GM18502 (cell line): Measurements from ENCODE around the gene BMP4.
"Not testable (repeated sequence)": the region's sequence is repeated elsewhere in the genome, so short reads cannot be mapped to it uniquely, and the experiment has no call there.

Experiments
- ATAC-seq: cut with Tn5 transposase; IDR thresholded peaks from one replicate; pipeline ENCODE4 v1.9.1; 2021; ENCODE audit warnings: mild to moderate bottlenecking; ENCODE audit not compliant: unreplicated experiment, poor library complexity

The BMP4 gene

GRCh38 chr14:53956427-53957201, at the start of gene BMP4:
Gene BMP4, minus strand, starts transcription at chr14:53956825. Its CDS starts 4,603 bp downstream, at chr14:53952222.
- no peak for ATAC-seq

GRCh38 chr14:54003064-54003463, 46.4 kb upstream of the BMP4 start:
- ATAC-seq, result no peak

- no peak for ATAC-seq
These were observed 46.0 kb upstream of the BMP4 start for GRCh38 chr14:54002653-54003052.

GRCh38 chr14:54001189-54001878, 44.7 kb upstream of the BMP4 start:
- ATAC-seq, result no peak

DNA sequence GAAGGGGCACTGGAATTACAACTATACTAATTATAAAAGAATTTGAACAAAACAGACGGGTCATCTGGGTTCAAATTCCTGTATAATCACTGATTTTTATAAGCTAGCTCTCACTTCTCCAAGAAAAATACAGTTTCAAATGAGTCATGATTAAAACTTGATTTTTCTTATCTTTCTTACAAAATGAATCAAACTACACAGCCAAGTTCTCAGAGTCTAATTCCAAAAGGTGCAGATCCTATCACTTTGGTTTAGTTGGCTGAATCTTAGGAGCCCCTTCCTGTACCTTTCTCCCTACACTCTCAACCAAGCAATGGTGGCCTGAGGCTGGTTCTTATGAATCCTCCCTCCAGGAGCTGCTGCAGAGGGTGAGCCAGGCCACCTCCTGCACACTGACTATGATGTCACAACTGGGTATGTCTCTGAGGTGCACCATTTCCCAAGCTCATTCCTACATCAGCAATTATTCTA, 43.8 kb upstream of the BMP4 start:
- ATAC-seq, result no peak

DNA sequence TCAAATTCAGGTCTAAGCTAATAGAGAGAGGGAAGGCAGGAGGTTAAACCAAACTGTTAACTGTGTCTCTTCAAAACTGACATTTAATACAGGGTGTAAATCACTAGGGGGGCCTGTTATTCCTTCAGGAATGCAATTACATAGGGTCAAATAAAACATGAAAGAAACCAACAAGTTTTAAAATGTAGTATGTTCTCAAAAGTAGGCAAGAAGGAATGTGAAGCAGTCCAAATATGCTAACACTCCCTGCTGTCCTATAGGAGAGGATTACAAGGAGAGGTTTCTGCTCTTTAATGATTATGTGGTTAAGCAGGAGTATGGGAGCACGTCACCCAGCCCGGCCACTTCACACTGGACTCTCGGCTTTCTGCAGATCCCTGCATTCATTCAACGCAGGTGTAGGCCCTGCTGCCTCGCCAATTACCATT, 42.5 kb upstream of the BMP4 start:
- no peak for ATAC-seq

DNA sequence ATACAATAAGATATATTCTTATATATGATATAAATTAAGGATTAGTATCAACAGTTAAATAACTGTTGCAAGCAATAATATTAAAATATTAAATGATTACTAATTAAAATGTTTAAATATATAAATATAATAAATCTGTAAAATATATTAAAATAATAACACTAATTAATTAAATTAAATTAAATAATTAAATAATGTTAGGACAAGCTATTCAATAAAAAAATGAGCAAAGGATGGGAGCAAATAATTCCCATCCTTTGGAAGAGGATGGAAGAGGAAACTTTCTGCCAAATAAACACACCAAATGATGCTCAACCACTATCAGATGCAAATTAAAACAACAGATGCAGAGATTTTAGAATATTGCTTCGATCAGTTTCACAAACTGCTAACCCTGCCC, 39.4 kb upstream of the BMP4 start:
- no peak for ATAC-seq

DNA sequence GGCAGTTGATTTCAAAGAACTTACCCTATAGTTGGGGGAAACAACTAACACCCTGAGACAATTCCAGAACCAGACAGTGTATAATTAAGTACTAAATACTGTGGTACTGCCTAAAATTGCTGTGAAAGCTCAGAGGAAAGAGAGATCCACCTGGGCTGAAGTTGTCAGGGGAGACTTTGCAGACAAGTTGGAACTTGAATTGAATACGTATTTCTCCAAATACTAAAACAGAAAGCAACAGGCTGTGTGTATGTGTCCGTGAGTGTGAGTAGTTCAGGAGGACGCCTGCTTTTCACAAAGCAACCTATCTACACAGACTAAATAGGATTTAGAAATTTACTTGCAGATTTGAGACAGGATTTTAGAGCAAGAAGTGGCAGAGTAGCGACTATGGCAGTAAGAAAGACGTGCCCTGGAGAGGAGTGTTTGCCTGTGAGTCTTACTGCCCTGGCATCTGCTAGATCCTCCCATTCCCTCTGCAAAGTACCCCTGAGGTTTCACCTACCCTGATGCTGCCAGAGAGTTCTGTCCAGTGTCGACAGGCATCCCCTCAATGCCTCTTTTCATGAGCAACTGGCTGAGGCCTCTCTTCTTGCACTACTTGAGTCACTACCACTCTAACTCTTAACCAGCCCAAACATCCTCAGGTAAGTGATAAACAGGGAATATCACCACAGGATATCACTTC, 37.4 kb upstream of the BMP4 start:
- no peak for ATAC-seq

- no peak for ATAC-seq
These were observed 34.4 kb upstream of the BMP4 start for GRCh38 chr14:53990978-53991377.

GRCh38 chr14:53986718-53987117, 30.1 kb upstream of the BMP4 start:
- not testable (repeated sequence) for ATAC-seq

- ATAC-seq, result not testable (repeated sequence)
These were observed 28.3 kb upstream of the BMP4 start for GRCh38 chr14:53984958-53985357.

GRCh38 chr14:53983112-53983511, 26.5 kb upstream of the BMP4 start:
- ATAC-seq, result no peak

DNA sequence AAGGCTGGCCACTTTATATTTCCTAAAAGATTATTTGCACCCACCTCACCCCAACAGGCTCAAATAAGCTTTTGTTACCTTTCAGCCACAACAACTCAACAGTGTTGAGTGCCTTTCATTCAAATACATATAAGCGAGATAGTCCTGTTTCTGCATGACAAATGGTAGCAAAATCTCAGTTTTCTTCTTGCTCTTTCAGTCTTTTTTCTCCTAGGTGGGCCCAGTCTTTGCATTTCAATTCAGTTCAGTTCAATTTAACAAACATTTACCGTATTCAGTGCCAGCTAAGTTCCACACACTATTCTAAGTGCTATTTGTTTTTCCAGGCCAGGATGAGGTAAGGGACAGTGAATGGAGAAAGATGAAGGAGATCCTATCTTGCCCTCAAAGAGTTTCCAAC, 25.9 kb upstream of the BMP4 start:
- no peak for ATAC-seq

DNA sequence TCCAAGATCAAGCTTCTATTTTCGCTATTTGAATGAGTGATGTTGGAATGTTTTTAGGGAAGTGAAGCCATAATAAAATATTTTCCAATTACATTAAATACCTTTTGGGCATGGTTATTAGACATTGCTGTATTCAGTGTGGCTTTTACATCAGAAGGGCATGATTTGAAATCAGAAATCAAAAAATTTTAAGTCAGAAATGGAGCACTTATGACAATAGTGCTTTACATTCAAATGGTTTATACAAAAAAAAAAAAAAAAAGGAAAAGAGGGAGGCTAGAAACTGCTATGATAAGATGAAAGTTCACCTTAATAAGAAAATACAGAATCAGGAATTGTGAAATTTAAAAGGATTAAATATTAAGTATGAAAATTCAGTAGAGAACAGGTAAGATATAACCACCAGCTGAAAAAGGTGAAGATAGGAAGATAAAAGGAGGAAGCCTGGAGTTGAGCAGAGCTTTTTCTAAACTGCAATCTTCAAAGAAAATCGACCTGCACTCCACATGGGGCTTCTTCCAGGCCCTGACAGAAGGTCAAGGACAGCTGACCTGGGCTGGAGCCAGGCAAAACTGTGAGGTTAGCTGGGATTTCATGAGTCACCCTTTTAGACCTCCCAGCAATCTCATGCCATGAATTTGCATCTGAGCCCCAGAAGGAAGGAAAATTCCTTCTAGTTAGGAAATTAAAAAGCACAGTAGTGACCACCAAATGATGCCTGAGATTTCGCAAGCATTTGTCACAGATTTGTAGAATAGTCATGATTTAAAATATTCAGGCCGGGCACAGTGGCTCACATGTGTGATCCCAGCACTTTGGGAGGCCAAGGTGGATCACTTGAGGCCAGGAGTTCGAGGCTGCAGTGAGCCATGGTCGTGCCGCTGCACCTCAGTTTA, 23.4 kb upstream of the BMP4 start:
- no peak for ATAC-seq

GRCh38 chr14:53979113-53979681, 22.6 kb upstream of the BMP4 start:
- ATAC-seq, result no peak

GRCh38 chr14:53978194-53978593, 21.6 kb upstream of the BMP4 start:
- no peak for ATAC-seq

GRCh38 chr14:53975444-53975843, 18.8 kb upstream of the BMP4 start:
- ATAC-seq, result no peak

DNA sequence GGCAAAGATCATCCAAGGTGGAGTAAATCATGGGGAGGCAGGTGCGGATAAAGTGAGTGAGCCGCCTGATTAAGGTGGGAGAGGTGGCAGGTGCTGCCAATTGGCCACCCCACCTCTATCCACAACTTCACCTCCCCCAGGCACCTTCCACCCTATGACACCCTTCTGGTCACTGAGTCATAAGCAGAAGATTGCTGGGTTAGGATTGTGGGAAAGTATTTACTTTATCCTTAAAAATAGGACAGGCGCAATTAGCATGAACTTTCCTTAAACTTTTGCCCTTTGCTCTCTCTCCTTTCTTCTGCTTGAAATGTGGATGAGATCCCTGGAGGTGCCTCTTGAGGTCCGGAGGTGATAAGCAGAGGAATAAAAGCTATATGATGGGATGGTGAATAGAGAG, 14.9 kb upstream of the BMP4 start:
- no peak for ATAC-seq

DNA sequence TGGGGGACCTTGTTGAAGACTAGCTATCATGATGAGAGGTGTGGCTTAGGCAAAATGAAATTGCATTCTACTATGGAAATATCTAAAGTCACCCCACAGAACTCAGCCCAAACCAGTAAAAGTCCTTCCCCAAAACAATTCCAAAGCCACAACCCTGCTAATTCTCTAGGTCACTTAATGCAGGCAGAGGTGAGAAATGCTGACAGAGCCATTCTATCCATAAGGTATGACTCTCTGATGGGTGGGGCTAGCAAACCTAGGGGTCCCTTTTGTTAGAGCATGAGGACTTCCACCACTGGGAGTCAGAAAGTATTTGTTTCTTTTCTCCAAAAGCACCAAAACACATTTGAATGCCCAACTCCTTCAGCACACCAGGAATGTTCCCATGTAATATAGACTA, 12.7 kb upstream of the BMP4 start:
- no peak for ATAC-seq

DNA sequence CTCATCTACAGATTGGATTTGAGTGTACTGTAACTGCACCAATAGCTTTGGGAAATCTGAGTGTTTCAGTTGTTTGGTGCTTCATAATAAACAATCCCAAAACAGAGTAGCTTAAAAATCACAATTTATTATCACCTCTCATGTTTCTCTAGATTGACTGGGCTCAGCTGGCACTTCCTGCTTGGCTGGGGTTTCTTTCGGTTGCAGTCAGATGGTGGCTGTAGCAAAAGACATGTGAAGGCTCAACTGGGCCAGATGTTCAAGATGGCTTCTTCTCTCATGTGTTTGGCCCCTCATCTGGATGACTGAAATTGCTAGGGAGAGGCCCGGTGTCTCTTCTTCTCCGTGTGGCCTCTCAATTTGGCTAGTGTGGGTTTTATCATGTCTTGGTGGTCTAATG, 12.1 kb upstream of the BMP4 start:
- no peak for ATAC-seq
